Activated CD4-positive, alpha-beta T cell treated with anti-CD3 and anti-CD28 coated beads for 4 hours (primary cell): ENCODE data around the gene SPRTN.
"Not testable (repeated sequence)": the region's sequence is repeated elsewhere in the genome, so short reads cannot be mapped to it uniquely, and the experiment has no call there.

Experiments
- DNase-seq, 2 donors: peaks; one replicate each; pipeline ENCODE4 v3.0.0-alpha.2; 2020

SPRTN gene

DNA sequence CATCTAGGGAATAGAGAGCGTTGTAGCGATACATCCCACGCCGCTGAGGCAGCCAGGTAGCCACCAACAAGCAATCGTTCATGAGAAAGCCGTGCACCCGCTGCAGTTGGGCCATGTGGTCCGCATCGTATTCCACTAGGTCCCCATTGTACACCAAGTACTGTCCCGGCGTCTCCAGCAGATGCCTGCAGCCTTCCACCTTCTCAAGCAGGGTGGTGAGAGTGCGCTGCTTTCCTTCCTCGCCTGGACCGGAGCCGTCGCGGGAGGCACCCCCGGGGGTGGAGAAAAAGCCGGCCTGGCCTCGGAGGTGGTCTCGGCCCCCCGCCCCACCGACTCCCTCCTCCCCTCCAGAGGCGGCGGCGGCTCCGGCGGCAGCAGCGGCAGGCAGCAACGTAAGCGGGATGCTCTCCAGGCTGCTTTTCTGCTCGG lies 1.0 kb upstream of the SPRTN start:
- no peak for DNase-seq

DNA sequence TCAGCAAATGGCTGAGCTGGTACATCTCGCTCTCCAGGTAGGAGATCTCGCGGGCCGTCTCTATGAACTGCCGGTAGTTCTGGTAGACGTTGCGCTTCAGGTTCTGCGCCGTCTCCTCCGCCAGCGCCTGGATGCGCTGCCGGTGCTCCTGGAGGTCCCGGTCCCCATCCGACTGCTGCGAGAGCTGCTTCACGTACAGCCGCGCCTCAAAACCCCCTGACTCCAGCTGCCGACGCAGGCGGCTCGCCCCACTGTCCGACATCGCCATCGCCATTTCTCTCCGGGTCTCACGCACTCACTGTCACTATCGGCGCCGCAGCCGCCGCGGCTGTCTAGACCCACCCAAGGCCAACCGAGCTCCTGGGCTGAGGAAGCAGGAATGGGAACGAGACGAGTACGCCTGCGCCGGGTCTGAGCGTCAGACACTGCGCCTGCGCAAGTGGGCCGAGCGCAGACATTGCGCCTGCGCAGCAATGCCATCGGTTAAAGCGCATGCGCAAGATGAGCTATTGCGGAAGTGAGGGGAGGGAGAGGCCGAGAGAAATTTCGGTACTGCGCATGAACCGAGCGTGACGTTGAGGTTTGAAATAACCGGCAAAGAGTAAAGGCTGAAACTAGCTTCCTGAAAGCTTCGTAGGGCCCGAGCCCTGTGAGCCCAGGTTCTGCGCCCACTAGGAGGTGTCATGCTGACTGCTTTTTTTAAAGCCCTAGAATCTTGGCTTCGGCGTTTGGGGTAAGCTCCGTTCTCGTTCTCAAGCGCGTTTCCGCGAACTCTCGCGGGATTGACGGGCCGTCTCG lies 422 bp upstream of the SPRTN start, which contains the start of gene EXOC8:
Gene EXOC8 (minus strand): TSS at position 381 of the 798 bp plus-strand sequence. CDS start 107 bp downstream, at position 274.
- peak; percentile 93 to 97 for DNase-seq

DNA sequence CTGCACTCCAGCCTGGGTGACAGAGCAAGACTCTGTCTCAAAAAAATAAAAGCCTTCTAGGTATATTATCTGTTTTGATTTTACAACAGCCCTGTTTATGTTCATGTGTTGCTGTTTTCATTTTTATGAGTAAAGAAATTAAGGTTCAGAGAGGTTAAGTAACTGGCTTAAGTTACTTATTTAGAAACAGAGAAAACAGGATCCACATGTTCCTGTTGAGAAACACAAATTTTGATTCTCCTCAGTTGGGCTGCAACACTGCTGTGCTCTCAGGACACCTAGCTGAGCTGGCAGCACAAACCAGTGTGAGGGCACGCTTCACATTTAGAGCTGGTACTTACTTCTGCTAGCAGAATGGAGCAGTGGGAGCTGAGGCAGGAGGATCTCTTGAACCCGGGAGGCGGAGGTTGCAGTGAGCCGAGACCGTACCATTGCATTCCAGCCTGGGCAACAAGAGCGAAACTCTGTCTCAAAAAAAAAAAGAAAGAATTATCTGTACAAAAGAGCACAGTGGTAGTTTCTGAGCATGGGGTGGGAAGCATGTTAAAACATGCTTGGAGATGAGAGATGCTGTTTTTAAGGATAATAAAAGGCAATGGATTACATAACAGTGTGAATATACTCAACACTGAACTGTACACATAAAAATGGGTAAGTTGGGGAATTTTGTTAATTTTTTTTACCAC lies 2.4 kb downstream of the SPRTN start:
- no peak for DNase-seq

DNA sequence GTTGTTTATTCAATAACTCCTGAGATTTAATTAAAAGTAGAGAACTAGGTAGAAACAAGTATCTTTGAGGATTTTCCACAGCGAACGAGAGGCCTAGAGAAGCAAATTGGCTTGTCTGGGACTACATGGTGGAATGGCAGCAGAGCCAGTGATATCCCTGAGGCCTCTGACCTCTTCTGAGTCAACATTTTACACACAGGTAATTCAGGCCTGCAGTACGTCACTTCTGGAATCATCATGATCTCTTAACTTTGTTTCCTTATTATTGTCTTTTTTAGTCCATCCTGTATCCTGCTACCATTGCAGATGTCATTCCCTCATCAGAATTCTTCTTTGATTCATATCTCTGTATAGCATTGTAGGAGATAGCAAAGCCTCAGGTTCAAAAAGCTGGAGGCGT lies 9.9 kb downstream of the SPRTN start:
- DNase-seq: no peak

DNA sequence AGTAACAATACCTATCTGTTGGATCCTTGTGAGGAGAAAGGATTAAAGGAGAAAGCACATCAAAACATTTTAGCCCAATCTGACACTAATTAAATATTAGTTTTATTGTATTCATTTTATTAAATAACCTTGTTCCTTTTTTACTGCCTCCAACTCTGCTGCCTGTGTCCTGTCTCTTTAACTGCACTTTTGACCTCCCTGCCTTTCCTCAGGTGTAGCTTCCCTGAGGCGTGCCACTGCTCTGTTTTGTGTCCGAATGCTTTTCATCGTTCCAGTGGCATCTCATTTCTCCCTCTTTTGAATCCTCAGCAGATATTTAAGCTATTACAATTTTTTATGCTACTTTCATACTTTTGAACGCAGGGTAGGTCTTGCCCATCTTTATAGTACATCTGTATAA lies 10.3 kb downstream of the SPRTN start:
- DNase-seq: no peak

DNA sequence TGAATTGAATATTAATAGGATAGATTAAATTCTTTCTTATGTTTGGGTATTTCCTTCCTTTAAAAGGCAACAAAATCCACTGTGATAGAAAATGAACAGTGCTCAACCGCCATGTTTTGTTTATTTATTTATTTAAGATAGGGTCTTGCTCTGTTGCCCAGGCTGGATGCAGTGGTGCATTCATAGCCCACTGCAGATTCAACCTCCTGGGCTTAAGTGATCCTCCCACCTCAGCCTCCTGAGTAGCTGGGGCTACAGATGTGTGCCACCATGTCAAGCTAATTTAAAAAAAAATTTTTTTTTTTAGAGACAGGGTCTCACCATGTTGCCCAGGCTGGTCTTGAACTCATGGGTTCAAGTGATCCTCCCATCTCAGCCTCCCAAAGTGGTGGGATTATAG lies 10.8 kb downstream of the SPRTN start:
- DNase-seq: not testable (repeated sequence)

DNA sequence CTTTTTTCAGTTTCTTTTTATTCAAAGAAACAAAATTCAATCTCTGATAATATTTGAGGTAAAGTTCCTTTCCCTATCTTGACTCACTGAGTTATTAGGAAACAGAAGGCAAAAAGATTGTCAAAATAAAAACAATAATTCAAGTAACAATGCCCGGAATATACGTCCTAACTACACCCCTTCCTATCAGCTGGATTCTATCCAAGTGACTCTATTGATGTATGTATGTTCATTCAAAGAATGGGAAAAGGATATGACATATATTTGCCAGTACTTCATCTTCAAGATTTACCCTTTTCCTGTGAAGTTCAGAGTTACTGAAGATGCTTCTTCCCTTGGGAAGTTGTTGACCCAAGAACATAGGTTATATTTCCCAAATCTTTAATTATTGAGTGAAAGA lies 13.7 kb downstream of the SPRTN start:
- no peak for DNase-seq

DNA sequence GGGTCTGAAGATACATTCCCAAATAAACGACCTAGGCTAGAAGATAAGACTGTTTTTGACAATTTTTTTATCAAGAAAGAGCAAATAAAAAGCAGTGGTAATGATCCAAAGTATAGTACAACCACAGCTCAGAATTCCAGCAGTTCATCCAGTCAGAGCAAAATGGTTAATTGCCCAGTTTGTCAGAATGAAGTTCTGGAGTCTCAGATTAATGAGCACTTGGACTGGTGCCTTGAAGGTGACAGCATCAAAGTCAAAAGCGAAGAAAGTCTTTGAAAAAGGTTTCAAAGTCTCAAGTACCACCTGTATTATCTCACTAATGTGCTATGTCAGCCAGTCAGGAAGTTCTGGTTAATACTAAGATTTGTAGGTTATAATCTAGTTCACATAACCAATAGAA lies 15.0 kb downstream of the SPRTN start:
- DNase-seq: no peak

DNA sequence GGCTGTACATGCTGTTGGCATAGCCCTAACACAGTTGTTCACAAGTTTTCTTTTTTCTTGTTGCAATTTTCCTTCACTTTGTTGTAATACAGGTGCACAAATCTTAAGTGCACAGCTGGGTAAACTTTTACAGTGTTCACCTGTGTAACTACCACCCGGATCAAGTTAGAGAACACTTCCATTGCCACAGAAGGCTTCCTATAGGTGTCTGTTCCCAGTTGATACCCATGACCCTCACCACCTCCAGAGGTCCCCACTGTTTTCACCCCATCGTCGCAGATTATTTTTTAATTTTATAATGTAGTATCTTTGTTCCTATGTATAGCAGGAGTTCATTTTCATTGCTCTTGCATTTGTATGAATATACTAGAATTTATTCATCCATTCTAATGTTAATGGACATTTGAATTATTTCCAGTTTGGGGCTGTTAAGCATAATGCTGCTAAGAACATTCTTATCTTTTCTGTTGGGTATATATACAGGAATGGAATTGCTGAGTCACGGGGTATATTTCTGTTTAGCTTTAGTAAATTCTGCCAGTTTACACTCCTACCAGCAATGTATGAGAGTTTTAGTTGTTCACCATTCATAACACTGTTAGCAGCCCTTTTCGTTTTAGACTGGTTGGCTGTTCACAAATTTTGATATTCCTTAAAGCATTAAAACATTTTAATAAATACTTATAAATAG lies 16.4 kb downstream of the SPRTN start:
- no peak for DNase-seq

DNA sequence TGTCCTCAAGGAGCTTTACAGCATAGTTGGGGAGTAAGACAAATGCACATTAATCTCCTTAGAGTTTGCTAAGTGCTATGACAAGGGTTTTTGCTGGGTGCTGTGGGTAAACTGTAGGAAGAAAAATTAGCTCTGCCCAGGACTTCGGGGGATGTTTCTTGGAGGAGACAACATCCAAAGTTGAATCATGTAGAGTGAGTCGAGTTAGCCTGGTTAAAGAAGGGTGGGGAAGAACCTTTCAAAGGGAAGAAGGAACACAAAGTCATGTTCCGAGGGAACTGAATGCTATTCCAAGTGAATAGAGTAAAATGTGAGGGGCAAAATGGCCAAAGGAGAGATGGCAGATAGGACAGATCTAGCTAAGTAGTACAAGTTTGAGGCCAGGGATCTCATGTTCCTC lies 17.1 kb downstream of the SPRTN start:
- no peak for DNase-seq

DNA sequence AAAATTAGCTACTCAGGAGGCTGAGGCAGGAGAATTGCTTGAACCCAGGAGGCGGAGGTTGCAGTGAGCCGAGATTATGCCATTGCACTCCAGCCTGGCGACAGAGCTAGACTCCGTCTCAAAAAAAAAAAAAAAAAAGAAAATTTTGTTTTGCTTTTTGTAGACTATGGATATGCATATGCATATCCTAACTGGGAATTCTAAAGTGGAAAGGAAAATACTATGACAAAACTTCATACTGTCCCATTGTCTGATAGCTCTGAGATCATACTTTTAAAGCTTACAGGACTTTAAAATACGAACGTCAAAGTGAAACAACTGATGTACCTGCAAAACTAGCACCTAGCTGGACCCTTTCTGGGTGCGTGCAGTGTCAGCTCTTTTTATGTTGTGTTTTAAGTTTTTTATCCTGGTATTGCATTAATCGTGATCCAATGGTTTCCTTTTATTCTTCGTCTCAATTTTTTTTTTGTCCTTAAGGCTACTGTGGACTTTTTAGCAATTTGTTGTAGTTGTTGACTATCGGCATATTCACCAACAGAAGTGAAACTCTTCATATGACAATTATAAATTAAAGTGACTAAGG lies 19.2 kb downstream of the SPRTN start:
- no peak for DNase-seq

DNA sequence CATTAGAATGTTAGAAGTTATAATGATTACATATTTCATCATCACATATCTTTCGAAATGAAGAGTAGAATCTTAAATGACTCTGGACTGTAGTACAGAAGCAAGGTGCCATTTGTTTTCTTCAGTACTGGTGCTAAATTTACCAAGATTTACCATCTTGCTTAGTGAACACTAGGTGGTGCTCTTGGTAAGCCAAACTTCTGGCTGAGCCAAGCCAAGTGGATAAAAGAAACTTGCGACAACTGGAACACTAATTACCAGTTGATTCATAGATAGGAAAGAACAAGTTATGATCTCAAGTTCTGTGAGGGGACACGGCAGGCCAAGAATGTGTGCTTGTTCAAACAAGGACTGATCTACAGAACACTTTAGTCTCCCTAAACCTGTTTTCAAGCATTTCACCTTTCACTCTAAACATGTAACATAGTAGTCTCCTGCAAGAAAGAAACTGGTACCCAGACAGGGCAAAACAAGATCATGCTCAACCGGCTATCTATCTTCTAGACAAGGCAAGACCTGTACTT lies 19.8 kb downstream of the SPRTN start:
- peak; percentile 27 to 31 for DNase-seq

DNA sequence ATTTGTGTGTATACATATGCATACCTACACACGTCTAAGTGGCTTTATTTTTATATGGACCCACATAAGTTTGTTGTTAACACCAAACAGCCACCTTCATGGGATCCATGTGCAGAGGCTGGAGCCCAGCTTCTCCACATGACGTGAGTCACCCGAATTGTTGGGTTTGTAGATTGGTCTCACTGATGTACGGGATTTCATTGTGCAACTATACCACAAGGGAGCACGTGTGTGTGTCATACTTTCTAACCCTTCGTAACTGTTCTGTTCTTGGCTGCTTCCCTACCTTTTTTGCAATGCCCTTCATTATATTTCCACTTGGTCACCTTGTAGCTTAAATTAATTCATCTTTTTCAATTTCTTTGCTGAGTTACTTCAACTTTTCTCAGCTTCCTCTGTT lies 21.0 kb downstream of the SPRTN start:
- no peak for DNase-seq

DNA sequence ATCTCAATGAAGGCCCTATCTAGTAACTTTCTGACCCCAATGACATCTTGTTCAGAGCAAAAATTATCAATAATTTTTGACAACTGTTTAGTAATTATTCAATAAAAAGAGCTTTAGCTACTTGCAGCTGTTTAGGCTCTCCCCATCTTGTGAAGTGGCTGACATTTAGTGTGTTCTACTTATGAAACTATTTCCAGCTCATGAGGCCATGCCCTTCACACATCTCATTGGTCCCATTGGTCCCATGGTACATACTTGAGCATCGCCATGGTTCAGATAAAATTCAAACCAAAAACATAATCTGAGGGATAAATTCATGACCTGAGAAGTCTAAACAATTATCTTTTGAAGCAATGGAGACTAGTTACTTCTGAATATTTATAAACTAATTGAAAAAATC lies 24.2 kb downstream of the SPRTN start:
- no peak for DNase-seq

DNA sequence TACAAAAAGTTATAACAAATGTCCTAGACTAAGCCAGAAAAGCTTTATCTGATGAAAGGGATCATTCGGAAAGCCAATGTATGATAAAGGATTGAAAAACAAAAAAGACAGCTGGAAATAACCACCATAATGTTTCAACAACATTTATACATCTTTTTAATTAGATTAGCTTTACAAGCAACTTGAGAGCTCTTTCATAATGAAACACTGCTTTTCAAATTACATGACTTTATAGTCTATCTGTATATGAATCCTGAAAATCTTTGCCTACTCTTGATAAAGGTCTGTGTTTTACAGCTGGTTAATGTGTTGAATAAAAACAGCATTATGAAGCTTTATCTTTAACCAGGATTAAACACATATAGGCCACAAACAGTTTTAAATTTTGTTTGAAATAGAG lies 25.5 kb downstream of the SPRTN start:
- no peak for DNase-seq

DNA sequence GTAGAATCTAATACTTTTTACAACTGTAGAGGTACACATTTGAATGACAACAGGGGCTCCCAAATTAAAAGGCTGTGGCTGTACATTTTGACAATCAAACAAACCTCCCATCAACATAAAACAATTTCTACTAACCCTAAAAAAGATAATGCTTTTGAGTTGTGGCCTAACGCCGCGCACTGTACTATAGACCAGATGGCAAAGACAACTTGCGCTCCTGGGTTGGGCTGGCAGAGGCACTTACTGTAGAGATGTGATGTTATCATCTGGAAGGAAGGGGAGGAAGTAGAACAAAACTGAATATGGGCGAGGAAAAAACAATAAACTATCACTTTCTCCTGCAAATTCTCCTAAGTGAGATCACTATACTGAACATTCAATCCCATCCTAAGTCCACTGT lies 26.1 kb downstream of the SPRTN start:
- no peak for DNase-seq

DNA sequence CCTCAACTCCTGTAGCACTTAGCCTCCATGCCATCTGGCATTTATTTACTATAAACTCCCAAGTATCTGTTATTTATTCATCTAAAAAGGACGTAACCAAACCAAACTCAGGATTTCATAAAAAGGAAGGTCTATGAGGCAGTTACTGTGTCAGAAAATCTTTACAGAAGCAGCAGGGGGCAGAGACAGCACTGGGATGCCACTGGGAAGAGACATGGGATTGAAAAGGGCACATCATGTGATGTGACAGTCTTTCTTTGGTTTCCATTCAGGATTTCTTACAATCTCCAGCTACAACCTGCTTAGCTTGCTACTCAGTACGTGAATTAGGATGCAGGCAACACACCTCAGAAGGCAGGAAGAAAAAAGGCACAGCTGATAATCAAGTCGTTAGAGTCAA lies 31.2 kb downstream of the SPRTN start:
- no peak for DNase-seq

DNA sequence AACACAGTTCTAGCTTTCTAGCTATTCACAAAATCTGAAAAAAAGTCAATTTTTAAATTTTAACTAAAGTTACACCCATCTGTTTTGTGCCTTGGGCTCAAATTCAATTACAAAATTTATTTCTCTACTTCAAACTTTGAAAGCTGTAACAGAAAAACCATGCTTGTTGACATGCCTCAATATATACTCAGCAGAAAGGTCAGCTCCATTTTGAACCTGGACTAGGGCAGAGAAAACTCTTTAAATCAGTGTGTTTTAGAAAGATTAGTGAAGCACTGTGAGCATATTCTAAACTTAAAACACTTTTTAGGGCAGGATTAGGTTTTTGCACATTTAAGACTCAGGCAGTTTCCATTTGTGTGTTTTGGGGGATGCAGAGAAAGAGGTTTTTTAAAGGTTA lies 34.4 kb downstream of the SPRTN start:
- no peak for DNase-seq

DNA sequence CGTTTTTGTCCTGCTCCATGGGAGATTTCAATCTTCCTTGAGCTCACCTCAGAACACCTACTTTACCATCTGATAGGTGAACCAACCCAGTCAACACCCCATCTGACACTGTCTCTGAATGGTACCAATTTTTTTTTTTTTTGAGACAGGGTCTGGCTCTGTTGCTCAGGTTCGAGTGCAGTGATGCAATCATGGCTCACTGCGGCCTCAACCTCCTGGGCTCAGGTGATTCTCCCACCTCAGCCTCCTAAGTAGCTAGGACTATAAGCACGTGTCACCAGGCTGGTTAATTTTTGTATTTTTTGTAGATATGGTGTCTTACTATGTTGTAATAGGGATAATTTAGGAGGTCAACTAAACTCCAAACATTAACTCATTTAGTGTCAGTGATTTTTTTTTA lies 36.3 kb downstream of the SPRTN start:
- no peak for DNase-seq

DNA sequence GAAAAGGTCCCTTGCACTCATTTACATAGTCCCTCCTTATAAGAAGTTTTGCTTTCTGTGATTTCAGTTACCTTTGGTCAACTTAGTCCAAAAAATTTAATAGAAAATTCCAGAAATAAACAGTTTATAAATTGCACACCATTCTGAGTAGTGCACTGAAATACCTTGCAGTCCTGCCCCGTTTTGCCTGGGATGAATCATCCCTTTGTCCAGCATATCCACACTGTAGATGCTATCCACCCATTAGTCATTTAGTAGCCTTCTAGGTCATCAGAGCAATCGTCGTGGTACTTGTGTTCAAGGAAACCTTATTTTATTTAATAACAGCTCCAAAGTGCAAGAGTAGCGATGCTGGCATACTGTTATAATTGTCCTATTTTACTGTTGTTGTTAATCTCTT lies 38.0 kb downstream of the SPRTN start:
- no peak for DNase-seq

DNA sequence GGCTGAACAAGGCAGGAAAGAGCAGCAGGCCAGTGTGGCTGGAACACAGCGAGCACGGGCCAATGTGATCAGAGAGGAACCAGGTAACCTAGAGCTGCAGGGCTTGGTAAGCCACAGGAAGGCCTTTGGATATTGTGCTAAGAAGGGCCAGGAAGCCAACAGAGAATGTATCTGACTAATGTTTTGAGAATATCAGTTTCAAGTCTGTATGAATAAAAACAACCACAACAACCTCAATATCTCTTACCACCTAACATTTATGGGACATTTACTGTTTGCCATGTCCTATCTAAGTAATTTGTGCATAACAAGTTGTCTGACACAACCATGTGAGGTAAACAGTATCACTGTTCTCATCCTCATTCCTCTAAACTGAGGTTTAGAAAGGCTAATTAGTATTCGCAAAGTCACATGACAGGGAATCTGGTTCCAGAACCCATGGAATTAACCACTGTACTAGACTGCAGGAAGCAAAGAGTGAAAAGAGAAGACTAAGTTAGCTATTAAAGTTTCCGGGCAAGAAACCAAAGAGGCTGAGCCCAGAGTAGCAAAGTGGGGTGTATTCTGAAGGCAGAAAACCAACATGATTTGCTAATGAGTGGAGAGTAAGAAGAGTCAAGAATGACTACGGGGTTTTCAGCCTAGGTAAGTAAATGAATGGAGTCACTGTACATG lies 38.9 kb downstream of the SPRTN start:
- DNase-seq: no peak

DNA sequence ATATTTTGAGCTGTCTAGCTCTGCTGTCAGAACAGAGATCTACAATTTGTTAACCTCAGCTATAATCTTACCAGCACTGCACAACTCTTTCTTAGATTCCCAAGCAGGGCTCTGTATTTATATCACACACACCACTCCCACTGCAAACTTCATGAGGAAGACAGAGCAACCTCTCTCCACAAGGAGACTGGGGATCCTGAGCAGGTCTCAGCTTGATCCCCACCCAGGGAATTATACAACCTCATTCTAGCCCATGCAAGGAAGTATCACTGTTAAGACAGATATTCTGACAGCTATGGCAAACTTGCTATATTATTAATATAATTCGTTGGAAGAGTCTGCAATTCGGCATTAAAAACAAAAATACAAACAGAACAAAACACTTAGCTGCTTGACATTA lies 43.6 kb downstream of the SPRTN start:
- no peak for DNase-seq

DNA sequence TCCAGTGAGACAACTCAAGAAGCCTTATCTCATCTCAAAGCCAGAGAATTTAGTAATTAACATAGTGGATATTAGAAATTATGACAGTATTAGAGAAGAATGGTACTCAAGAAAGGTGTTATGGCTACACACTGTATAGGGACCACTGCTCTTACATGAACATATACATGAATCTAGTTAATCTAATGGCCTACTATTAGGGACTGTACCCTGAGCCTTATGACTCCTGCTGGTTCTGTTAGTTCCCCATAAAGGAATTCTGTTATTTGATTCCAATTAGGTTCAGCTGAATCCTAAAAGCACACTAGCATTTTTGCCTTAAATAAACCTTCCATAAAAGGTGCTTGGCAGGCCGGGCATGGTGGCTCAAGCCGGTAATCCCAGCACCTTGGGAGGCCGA lies 44.3 kb downstream of the SPRTN start:
- DNase-seq: no peak
